Esophagus muscularis mucosa (tissue), 4 donors: ENCODE measurements around the gene C4orf46. TPM values are rescaled to one million over a fixed set of nuclear protein-coding genes. Genes with fewer than 3 reads are reported as not detected.

Experiments used
- DNase-seq: peaks from one replicate; pipeline ENCODE4 v3.0.0-alpha.2; 2017; ENCODE audit errors: extremely low spot score
- H3K27ac ChIP-seq, 4 donors: fragments of 200-600 bp; sonication (generic); replicated peaks in 1 of 4; 1 replicate in 3 of 4; 2 replicates in 1 of 4; pipeline ENCODE4 v1.5.1; 2016 to 2019; ENCODE audit warnings: mild to moderate bottlenecking in 1 of 4
- H3K27me3 ChIP-seq, 4 donors: fragments of 200-600 bp; sonication (generic); one replicate each; pipeline versions ENCODE4 v1.5.1 to v1.6.0; 2016 to 2019
- H3K36me3 ChIP-seq, 4 donors: fragments of 200-600 bp; sonication (generic); one replicate each; pipeline ENCODE4 v1.5.1; 2016 to 2019
- H3K4me1 ChIP-seq, 4 donors: fragments of 200-600 bp; sonication (generic); one replicate each; pipeline ENCODE4 v1.5.1; 2016 to 2019
- H3K4me3 ChIP-seq, 4 donors: fragments of 200-600 bp; sonication (generic); 1 replicate in 2 of 4; 2 replicates in 2 of 4; pipeline ENCODE4 v1.5.1; 2016 to 2019; ENCODE audit warnings: mild to moderate bottlenecking in 4 of 4, moderate library complexity in 1 of 4
- H3K9me3 ChIP-seq, 4 donors: fragments of 200-600 bp; sonication (generic); 1 replicate in 3 of 4; 2 replicates in 1 of 4; pipeline ENCODE4 v1.5.1; 2016 to 2019
- CTCF ChIP-seq, 3 experiments: fragments of 200-600 bp in 2 of 3; fragments of 450-650 bp in 1 of 3; sonication (generic) in 2 of 3; IDR thresholded peaks; one replicate each; pipeline ENCODE4 v1.5.1; 2017 to 2019; ENCODE audit warnings: antibody characterized with exemption in 3 of 3, mild to moderate bottlenecking in 2 of 3, moderate library complexity in 1 of 3
- EP300 ChIP-seq: sonication (generic); formaldehyde crosslinking; IDR thresholded peaks from one replicate; pipeline ENCODE4 v1.6.1; 2017; ENCODE audit warnings: antibody characterized with exemption
- POLR2A ChIP-seq: fragments of 450-650 bp; IDR thresholded peaks from one replicate; pipeline ENCODE4 v1.6.1; 2017; ENCODE audit warnings: antibody characterized with exemption, moderate library complexity, mild to moderate bottlenecking, low read depth
- POLR2AphosphoS5 ChIP-seq, 2 donors: sonication (generic); formaldehyde crosslinking; IDR thresholded peaks; one replicate each; pipeline ENCODE4 v1.6.1; 2017; ENCODE audit warnings: antibody characterized with exemption in 2 of 2
- WGBS: methylation state at CpG from one replicate; pipeline ENCODE4 v1.1.5; 2018; 5-methylcytosine and 5-hydroxymethylcytosine counted together
- intact Hi-C: fragments of 100-400 bp; cut with DNase I; formaldehyde crosslinking; loops from one replicate; pipeline ENCODE4 v1.15.1; 2023
- total RNA-seq, 4 donors: library from RNA; depleted of rRNA; stranded (reverse); fragments of >200 nt; gene quantifications; one replicate each; pipeline versions ENCODE4 v1.1.0 to v1.2.1, GENCODE V29; 2016

The C4orf46 gene
- total RNA-seq, 4 donors from 2014 or later, result 2.4 to 4.6 (median 3.2) TPM

GRCh38 chr4:158678767-158679166 is 7.1 kb upstream of the C4orf46 start:
- WGBS, result 94% methylated on average over 2 of the region's 2 CpGs
- Histone ChIP-seq H3K9me3 (no peaks in the 10 kb centered on the region), H3K4me1 (peaks cover 5 to 11% (median 7%) of the 10 kb centered on the region in 4 donors), H3K4me3 (no peak overlapping the region), H3K27me3 (no peaks in the 10 kb centered on the region), H3K27ac (no peak overlapping the region), H3K36me3 (peaks cover 0 to 20% (median 8%) of the 10 kb centered on the region in 4 donors)
- DNase-seq, result no peak
- intact Hi-C loops, result no loop called here
- no peak for TF ChIP-seq EP300
- TF ChIP-seq CTCF (IDR thresholded peaks at IDR 0.05), result no peak
- no peak for TF ChIP-seq POLR2A
- no peak for TF ChIP-seq POLR2AphosphoS5 (IDR thresholded peaks at IDR 0.05)

- H3K4me3 ChIP-seq, result no peak overlapping the region
- no peaks in the 10 kb centered on the region for H3K27me3 ChIP-seq
- 77% methylated on average over 5 of the region's 5 CpGs for WGBS
- intact Hi-C loops, result no loop called here
- peaks cover 0 to 4% (median 0%) of the 10 kb centered on the region in 4 donors for H3K36me3 ChIP-seq
- TF ChIP-seq CTCF (IDR thresholded peaks at IDR 0.05), result no peak
- no peak for TF ChIP-seq POLR2A
- no peak for TF ChIP-seq EP300
- TF ChIP-seq POLR2AphosphoS5 (IDR thresholded peaks at IDR 0.05), result no peak
- DNase-seq, result no peak
- no peaks in the 10 kb centered on the region for H3K9me3 ChIP-seq
- H3K4me1 ChIP-seq, result peaks cover 6 to 22% (median 19%) of the 10 kb centered on the region in 4 donors
- no peak overlapping the region for H3K27ac ChIP-seq
Observed at GRCh38 chr4:158676076-158676475, 4.4 kb upstream of the C4orf46 start.

- Histone ChIP-seq H3K27me3 (no peaks in the 10 kb centered on the region), H3K9me3 (no peaks in the 10 kb centered on the region), H3K4me1 (peaks cover 13 to 33% (median 30%) of the 10 kb centered on the region in 4 donors), H3K36me3 (no peaks in the 10 kb centered on the region), H3K4me3 (no peak overlapping the region), H3K27ac (no peak overlapping the region)
- no peak for TF ChIP-seq CTCF (IDR thresholded peaks at IDR 0.05)
- no peak for TF ChIP-seq POLR2AphosphoS5 (IDR thresholded peaks at IDR 0.05)
- TF ChIP-seq EP300, result no peak
- no peak for TF ChIP-seq POLR2A
- DNase-seq, result no peak
- WGBS, result 89% methylated on average over 3 of the region's 3 CpGs
- intact Hi-C loops, result loop anchor here (5.0 kb wide), 1 partner anchor 94 kb away; the partner anchor contains the start of gene FNIP2
Observed at GRCh38 chr4:158673633-158674032, 1.9 kb upstream of the C4orf46 start.

- 1% methylated on average over 14 of the region's 60 CpGs for WGBS
- no peaks in the 10 kb centered on the region for H3K27me3 ChIP-seq
- peak within 1 kb of the TSS; percentile 93 to 97 (median 95) for H3K27ac ChIP-seq
- intact Hi-C loops, result loop anchor here (5.0 kb wide), 1 partner anchor 95 kb away; the partner anchor contains the start of gene FNIP2
- no peaks in the 10 kb centered on the region for H3K9me3 ChIP-seq
- peaks cover 11 to 33% (median 30%) of the 10 kb centered on the region in 4 donors for H3K4me1 ChIP-seq
- no peaks in the 10 kb centered on the region for H3K36me3 ChIP-seq
- peak; percentile 58 to 65 (median 63) for TF ChIP-seq CTCF (IDR thresholded peaks at IDR 0.05)
- TF ChIP-seq POLR2A, result peak; percentile 33
- TF ChIP-seq POLR2AphosphoS5 (IDR thresholded peaks at IDR 0.05), result peak; percentile 96 to 99
- peak; percentile 24 for TF ChIP-seq EP300
- H3K4me3 ChIP-seq, result peak within 1 kb of the TSS; percentile 79 to 88 (median 80)
- DNase-seq, result peak; percentile 100
Observed at GRCh38 chr4:158671915-158672806, 474 bp upstream of the C4orf46 start, which contains the start of gene ETFDH. Gene ETFDH, plus strand, starts transcription at chr4:158672296. Its CDS starts 161 bp downstream, at chr4:158672457.
